Loucy (cell line): ENCODE data around the gene CABLES1.

Source experiments
- EZH2phosphoT487 ChIP-seq: fragments of 200-600 bp; IDR thresholded peaks from 2 replicates; pipeline ENCODE4 v1.6.1; 2018; ENCODE audit warnings: antibody characterized with exemption, mild to moderate bottlenecking, moderate library complexity, borderline replicate concordance
- TF ChIP-seq, protein P1 (sequence below): fragments of 200-600 bp; sonication (generic); conservative IDR thresholded peaks from 2 replicates; pipeline ENCODE4 v1.5.1; 2014; ENCODE audit warnings: mild to moderate bottlenecking, antibody characterized with exemption, low read length

GRCh38 chr18:23093772-23094171 lies 41.5 kb upstream of the CABLES1 start:
- TF ChIP-seq, protein P1, sequence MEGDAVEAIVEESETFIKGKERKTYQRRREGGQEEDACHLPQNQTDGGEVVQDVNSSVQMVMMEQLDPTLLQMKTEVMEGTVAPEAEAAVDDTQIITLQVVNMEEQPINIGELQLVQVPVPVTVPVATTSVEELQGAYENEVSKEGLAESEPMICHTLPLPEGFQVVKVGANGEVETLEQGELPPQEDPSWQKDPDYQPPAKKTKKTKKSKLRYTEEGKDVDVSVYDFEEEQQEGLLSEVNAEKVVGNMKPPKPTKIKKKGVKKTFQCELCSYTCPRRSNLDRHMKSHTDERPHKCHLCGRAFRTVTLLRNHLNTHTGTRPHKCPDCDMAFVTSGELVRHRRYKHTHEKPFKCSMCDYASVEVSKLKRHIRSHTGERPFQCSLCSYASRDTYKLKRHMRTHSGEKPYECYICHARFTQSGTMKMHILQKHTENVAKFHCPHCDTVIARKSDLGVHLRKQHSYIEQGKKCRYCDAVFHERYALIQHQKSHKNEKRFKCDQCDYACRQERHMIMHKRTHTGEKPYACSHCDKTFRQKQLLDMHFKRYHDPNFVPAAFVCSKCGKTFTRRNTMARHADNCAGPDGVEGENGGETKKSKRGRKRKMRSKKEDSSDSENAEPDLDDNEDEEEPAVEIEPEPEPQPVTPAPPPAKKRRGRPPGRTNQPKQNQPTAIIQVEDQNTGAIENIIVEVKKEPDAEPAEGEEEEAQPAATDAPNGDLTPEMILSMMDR, result no peak
- no peak for TF ChIP-seq EZH2phosphoT487
